ENCODE measurements around the gene HSD17B14. TPM values are rescaled to one million over a fixed set of nuclear protein-coding genes. Genes with fewer than 3 reads are reported as not detected.

HSD17B14 gene
- total and polyA plus RNA-seq, 2 experiments from 2014 or later: 8.4 to 11.7 TPM

DNA sequence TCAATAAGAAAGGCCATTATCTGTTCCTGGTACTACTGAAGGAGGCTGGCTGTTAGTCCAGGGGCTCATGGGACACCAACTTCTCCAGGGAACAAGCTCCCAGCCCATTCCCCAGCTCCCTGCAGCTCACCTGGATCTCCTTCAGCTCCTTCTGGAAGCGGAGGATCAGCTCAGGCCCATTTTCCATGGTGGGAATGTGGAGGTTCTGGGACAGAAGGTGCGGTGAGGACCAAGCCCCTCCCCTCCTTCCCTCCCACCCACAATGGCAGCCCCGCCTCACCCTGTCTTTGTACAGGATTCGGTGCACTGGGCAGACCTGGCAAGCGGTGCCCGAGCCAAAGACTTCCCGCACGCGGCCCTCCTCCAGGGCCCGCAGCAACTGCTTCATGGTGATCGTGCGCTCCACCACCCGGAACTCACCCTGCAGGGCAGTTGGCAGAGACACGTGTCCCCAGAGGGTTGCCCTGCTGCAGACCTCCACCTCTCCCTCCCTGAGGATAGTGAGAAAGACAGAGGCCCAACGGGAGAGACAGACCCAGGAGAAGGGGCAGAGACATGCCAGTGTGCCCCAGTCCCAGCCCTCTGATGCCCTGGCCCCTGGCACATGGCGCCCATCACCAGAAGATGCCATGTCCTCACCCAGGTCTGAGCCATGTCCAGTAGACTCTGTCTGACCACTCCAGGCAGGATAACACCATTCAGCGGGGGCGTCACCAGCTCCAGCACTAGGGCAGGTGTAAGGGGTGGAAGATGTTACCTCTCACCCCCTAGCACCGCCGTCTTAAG lies 39.8 kb downstream of the HSD17B14 start:
- no peak for TF ChIP-seq EZH2 (IDR thresholded peaks at IDR 0.05; ENCODE audit: low read depth, unreplicated experiment)
- TF ChIP-seq ZNF114 (CRISPR knock-in tag; IDR thresholded peaks at IDR 0.05): no peak
- no peak for TF ChIP-seq CREB1 (CRISPR knock-in tag; IDR thresholded peaks at IDR 0.05; ENCODE audit: low read depth)
- TF ChIP-seq JUNB (IDR thresholded peaks at IDR 0.05; ENCODE audit: unreplicated experiment): no peak
- no peaks in the 10 kb centered on the region for H3K9me2 ChIP-seq (ENCODE audit: insufficient read depth)
- H2AFZ ChIP-seq: no peak overlapping the region
- H3K27me3 ChIP-seq (ENCODE audit: insufficient read depth): no peaks in the 10 kb centered on the region
- H3K9me3 Mint-ChIP-seq: no peaks in the 10 kb centered on the region
- H3K27me3 Mint-ChIP-seq (ENCODE audit: insufficient read depth, low read depth, poor library complexity): peaks cover 12% of the 10 kb centered on the region
- DNase-seq (ENCODE audit: low spot score): no peak
- no peaks in the 10 kb centered on the region; the same call in 2 of the 3 replicates for H3K36me3 Mint-ChIP-seq (ENCODE audit: low read depth)
- no peak overlapping the region for H3K27ac Mint-ChIP-seq
- H3K27ac ChIP-seq (ENCODE audit: low read depth): no peak overlapping the region
- H3F3A ChIP-seq (replicated peaks; ENCODE audit: low read depth): peaks cover 5% of the 10 kb centered on the region; the same call in 1 of the 2 replicates
- no peaks in the 10 kb centered on the region for H4K20me1 ChIP-seq (replicated peaks; ENCODE audit: insufficient read depth)
- H3K4me3 Mint-ChIP-seq: no peak overlapping the region
- no peaks in the 10 kb centered on the region for H3K36me3 ChIP-seq (ENCODE audit: insufficient read depth)
- peaks cover 26% of the 10 kb centered on the region; the same call in 2 of the 3 replicates for H3K4me1 Mint-ChIP-seq
- peaks cover 14% of the 10 kb centered on the region for H3K4me1 ChIP-seq (ENCODE audit: insufficient read depth)
- no peak overlapping the region for H3K4me3 ChIP-seq
- H3K4me2 ChIP-seq: no peak overlapping the region
- H3K79me2 ChIP-seq (replicated peaks; ENCODE audit: insufficient read depth): no peaks in the 10 kb centered on the region
- ATAC-seq: no peak

DNA sequence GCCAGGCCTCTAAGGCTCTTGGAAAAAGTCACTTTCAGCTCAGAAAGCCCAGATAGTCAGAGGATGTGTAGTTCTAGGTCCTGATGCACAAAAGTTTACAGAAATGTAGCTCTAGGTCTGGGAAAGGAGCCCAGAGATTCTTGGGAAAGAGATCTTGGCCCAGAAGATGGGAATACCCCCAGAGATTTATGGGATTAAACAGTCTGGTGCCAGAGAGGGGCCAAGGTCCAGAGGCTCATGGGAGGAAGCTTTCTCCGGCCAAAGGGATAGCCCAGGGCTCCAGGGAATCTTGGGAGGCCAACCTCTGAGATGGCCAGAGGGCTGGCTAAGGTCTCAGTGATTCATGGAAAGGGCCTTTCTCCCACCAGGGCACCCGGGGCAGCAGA lies 40.6 kb downstream of the HSD17B14 start:
- H3K4me3 ChIP-seq: no peak overlapping the region
- no peaks in the 10 kb centered on the region for H3K9me2 ChIP-seq (ENCODE audit: insufficient read depth)
- no peak overlapping the region for H2AFZ ChIP-seq
- H3K4me2 ChIP-seq: no peak overlapping the region
- Mint-ChIP-seq H3K9me3 (no peaks in the 10 kb centered on the region), H3K27ac (0 out of 2 replicates have a peak overlapping the region, but pooled peaks have one; percentile 99), H3K36me3 (ENCODE audit: low read depth) (no peaks in the 10 kb centered on the region; the same call in 2 of the 3 replicates), H3K4me3 (peak overlapping the region; percentile 95; the same call in 1 of the 3 replicates), H3K27me3 (ENCODE audit: insufficient read depth, low read depth, poor library complexity) (peaks cover 12% of the 10 kb centered on the region), H3K4me1 (peaks cover 26% of the 10 kb centered on the region; the same call in 2 of the 3 replicates)
- no peaks in the 10 kb centered on the region for H4K20me1 ChIP-seq (replicated peaks; ENCODE audit: insufficient read depth)
- ATAC-seq (no peak), DNase-seq (ENCODE audit: low spot score) (no peak)
- peaks cover 5% of the 10 kb centered on the region; the same call in 1 of the 2 replicates for H3F3A ChIP-seq (replicated peaks; ENCODE audit: low read depth)
- TF ChIP-seq ZNF114 (CRISPR knock-in tag; IDR thresholded peaks at IDR 0.05) (no peak), EZH2 (IDR thresholded peaks at IDR 0.05; ENCODE audit: low read depth, unreplicated experiment) (no peak), JUNB (IDR thresholded peaks at IDR 0.05; ENCODE audit: unreplicated experiment) (no peak), STAT1 (IDR thresholded peaks at IDR 0.05; ENCODE audit: unreplicated experiment) (no peak)
- no peaks in the 10 kb centered on the region for H3K27me3 ChIP-seq (ENCODE audit: insufficient read depth)
- H3K36me3 ChIP-seq (ENCODE audit: insufficient read depth): no peaks in the 10 kb centered on the region
- peaks cover 14% of the 10 kb centered on the region for H3K4me1 ChIP-seq (ENCODE audit: insufficient read depth)
- H3K79me2 ChIP-seq (replicated peaks; ENCODE audit: insufficient read depth): no peaks in the 10 kb centered on the region
- no peak overlapping the region for H3K27ac ChIP-seq (ENCODE audit: low read depth)

DNA sequence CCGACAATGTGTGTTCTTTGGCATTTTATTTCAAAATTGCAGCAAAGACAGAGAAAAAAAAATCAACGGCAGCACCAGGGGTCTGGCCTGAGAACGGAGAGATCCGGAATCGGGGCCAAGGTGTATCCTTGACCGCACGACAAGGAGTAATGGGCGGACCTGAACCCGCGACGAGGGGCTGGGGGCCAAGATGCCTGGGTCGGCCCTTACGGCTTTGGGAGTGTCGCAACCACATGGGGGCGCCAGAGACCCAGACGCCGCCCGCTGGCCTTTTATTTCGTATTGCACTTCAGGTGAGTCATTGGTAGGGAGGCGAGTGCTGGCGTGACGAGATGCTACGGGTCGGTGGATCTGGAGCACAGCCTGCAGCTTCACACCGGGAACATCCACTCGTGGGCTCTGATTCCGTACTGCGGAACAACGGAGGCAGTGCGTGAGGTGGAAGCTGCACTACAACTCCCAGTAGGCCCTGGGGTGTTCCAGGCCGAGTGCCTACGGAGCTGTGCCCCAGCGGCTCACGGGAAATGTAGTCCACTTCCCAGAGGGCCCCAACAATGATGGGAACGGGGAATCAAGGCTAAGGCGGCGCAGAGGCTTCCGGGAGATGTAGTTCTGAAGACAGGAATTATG lies 41.1 kb downstream of the HSD17B14 start:
- Histone ChIP-seq H3K36me3 (ENCODE audit: insufficient read depth) (no peaks in the 10 kb centered on the region), H3F3A (replicated peaks; ENCODE audit: low read depth) (peaks cover 5% of the 10 kb centered on the region; the same call in 1 of the 2 replicates), H3K9me2 (ENCODE audit: insufficient read depth) (no peaks in the 10 kb centered on the region), H2AFZ (peak overlapping the region; percentile 48), H3K4me2 (peak overlapping the region; percentile 71), H3K4me1 (ENCODE audit: insufficient read depth) (peaks cover 12% of the 10 kb centered on the region), H3K27ac (ENCODE audit: low read depth) (no peak overlapping the region), H3K27me3 (ENCODE audit: insufficient read depth) (no peaks in the 10 kb centered on the region), H3K79me2 (replicated peaks; ENCODE audit: insufficient read depth) (no peaks in the 10 kb centered on the region), H3K4me3 (peak overlapping the region; percentile 64), H4K20me1 (replicated peaks; ENCODE audit: insufficient read depth) (no peaks in the 10 kb centered on the region)
- DNase-seq (ENCODE audit: low spot score): peak; percentile 98
- peaks cover 24% of the 10 kb centered on the region; the same call in 2 of the 3 replicates for H3K4me1 Mint-ChIP-seq
- H3K36me3 Mint-ChIP-seq (ENCODE audit: low read depth): no peaks in the 10 kb centered on the region; the same call in 2 of the 3 replicates
- peak overlapping the region; percentile 99 for H3K27ac Mint-ChIP-seq
- peaks cover 12% of the 10 kb centered on the region for H3K27me3 Mint-ChIP-seq (ENCODE audit: insufficient read depth, low read depth, poor library complexity)
- ATAC-seq: peak; percentile 93
- no peaks in the 10 kb centered on the region for H3K9me3 Mint-ChIP-seq
- H3K4me3 Mint-ChIP-seq: peak overlapping the region; percentile 95
- TF ChIP-seq, protein P1, sequence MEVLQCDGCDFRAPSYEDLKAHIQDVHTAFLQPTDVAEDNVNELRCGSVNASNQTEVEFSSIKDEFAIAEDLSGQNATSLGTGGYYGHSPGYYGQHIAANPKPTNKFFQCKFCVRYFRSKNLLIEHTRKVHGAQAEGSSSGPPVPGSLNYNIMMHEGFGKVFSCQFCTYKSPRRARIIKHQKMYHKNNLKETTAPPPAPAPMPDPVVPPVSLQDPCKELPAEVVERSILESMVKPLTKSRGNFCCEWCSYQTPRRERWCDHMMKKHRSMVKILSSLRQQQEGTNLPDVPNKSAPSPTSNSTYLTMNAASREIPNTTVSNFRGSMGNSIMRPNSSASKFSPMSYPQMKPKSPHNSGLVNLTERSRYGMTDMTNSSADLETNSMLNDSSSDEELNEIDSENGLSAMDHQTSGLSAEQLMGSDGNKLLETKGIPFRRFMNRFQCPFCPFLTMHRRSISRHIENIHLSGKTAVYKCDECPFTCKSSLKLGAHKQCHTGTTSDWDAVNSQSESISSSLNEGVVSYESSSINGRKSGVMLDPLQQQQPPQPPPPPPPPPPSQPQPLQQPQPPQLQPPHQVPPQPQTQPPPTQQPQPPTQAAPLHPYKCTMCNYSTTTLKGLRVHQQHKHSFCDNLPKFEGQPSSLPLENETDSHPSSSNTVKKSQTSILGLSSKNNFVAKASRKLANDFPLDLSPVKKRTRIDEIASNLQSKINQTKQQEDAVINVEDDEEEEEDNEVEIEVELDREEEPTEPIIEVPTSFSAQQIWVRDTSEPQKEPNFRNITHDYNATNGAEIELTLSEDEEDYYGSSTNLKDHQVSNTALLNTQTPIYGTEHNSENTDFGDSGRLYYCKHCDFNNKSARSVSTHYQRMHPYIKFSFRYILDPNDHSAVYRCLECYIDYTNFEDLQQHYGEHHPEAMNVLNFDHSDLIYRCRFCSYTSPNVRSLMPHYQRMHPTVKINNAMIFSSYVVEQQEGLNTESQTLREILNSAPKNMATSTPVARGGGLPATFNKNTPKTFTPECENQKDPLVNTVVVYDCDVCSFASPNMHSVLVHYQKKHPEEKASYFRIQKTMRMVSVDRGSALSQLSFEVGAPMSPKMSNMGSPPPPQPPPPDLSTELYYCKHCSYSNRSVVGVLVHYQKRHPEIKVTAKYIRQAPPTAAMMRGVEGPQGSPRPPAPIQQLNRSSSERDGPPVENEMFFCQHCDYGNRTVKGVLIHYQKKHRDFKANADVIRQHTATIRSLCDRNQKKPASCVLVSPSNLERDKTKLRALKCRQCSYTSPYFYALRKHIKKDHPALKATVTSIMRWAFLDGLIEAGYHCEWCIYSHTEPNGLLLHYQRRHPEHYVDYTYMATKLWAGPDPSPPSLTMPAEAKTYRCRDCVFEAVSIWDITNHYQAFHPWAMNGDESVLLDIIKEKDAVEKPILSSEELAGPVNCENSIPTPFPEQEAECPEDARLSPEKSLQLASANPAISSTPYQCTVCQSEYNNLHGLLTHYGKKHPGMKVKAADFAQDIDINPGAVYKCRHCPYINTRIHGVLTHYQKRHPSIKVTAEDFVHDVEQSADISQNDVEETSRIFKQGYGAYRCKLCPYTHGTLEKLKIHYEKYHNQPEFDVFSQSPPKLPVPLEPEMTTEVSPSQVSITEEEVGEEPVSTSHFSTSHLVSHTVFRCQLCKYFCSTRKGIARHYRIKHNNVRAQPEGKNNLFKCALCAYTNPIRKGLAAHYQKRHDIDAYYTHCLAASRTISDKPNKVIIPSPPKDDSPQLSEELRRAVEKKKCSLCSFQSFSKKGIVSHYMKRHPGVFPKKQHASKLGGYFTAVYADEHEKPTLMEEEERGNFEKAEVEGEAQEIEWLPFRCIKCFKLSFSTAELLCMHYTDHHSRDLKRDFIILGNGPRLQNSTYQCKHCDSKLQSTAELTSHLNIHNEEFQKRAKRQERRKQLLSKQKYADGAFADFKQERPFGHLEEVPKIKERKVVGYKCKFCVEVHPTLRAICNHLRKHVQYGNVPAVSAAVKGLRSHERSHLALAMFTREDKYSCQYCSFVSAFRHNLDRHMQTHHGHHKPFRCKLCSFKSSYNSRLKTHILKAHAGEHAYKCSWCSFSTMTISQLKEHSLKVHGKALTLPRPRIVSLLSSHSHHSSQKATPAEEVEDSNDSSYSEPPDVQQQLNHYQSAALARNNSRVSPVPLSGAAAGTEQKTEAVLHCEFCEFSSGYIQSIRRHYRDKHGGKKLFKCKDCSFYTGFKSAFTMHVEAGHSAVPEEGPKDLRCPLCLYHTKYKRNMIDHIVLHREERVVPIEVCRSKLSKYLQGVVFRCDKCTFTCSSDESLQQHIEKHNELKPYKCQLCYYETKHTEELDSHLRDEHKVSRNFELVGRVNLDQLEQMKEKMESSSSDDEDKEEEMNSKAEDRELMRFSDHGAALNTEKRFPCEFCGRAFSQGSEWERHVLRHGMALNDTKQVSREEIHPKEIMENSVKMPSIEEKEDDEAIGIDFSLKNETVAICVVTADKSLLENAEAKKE (CRISPR knock-in tag; IDR thresholded peaks at IDR 0.05): no peak
- no peak for TF ChIP-seq JUNB (IDR thresholded peaks at IDR 0.05; ENCODE audit: unreplicated experiment)
- TF ChIP-seq CREB1 (CRISPR knock-in tag; IDR thresholded peaks at IDR 0.05; ENCODE audit: low read depth): peak; percentile 57
- peak; percentile 56; the same call in 1 of the 2 replicates for TF ChIP-seq POLR2AphosphoS5 (IDR thresholded peaks at IDR 0.05; ENCODE audit: low read depth)
